IMR-90 (cell line): Measurements from ENCODE around the gene PPP1R13B. TPM values are rescaled to one million over a fixed set of nuclear protein-coding genes. Genes with fewer than 3 reads are reported as not detected.

Experiments used
- ATAC-seq: fragments of 200-7000 bp; cut with Tn5 transposase; 2 replicates; pipeline ENCODE4 v1.9.1; 2020; ENCODE audit warnings: low read depth, mild to moderate bottlenecking, moderate library complexity
- BruUV-seq: library from RNA; stranded (reverse); fragments of 400-500 nt; replicated peaks from 2 replicates; lab custom pipeline; 2021; lab: Mats Ljungman, UMichigan
- CTCF ChIA-PET: fragments of 300-600 bp; formaldehyde crosslinking; extraction: SDS; loops from one replicate; lab custom pipeline; 2021; ENCODE audit warnings: antibody characterized with exemption; lab: Yijun Ruan, JAX
- POLR2A ChIA-PET: fragments of 300-600 bp; sonication (Branson Sonifier 250); formaldehyde crosslinking; loops from one replicate; lab custom pipeline; 2022; ENCODE audit warnings: antibody characterized with exemption; ENCODE audit not compliant: unreplicated experiment; lab: Charles Lee
- DNase-seq: peaks from one replicate; pipeline ENCODE4 v3.0.0; 2013
- H2AFZ ChIP-seq: replicated peaks from 2 replicates; pipeline ENCODE3; 2013; ENCODE audit warnings: low read length, mild to moderate bottlenecking; ENCODE audit not compliant: poor library complexity
- H2AK5ac ChIP-seq: 2 replicates; pipeline ENCODE4 v1.6.1; 2013; ENCODE audit warnings: low read depth, low read length, inconsistent platforms
- H2AK9ac ChIP-seq: replicated peaks from 2 replicates; pipeline ENCODE3; 2013; ENCODE audit warnings: mild to moderate bottlenecking, low read depth, low read length, moderate library complexity; ENCODE audit not compliant: poor library complexity
- H2BK120ac ChIP-seq: 2 replicates; pipeline ENCODE4 v1.6.1; 2013; ENCODE audit warnings: low read depth, low read length, inconsistent platforms
- H2BK15ac ChIP-seq: 3 replicates; pipeline ENCODE4 v1.6.1; 2013; ENCODE audit warnings: low read depth, low read length, inconsistent platforms
- H2BK20ac ChIP-seq: 2 replicates; pipeline ENCODE4 v1.6.1; 2013; ENCODE audit warnings: low read depth, mild to moderate bottlenecking, inconsistent platforms, low read length, moderate library complexity
- H2BK5ac ChIP-seq: 2 replicates; pipeline ENCODE4 v1.6.1; 2013; ENCODE audit warnings: mild to moderate bottlenecking, low read depth, low read length, inconsistent platforms; ENCODE audit not compliant: poor library complexity, severe bottlenecking
- H3K14ac ChIP-seq: replicated peaks from 2 replicates; pipeline ENCODE4 v1.6.1; 2013; ENCODE audit warnings: low read depth, low read length, inconsistent platforms
- H3K18ac ChIP-seq: 2 replicates; pipeline ENCODE4 v1.6.1; 2013; ENCODE audit warnings: low read depth, low read length, control low read depth
- H3K23ac ChIP-seq: 2 replicates; pipeline ENCODE4 v1.6.1; 2013; ENCODE audit warnings: low read depth, low read length, inconsistent platforms
- H3K27ac ChIP-seq: 2 replicates; pipeline ENCODE4 v1.5.1; 2013; ENCODE audit warnings: mild to moderate bottlenecking, control low read depth, low read length; ENCODE audit not compliant: insufficient read depth
- H3K27me3 ChIP-seq: 2 replicates; pipeline ENCODE4 v1.6.1; 2013; ENCODE audit warnings: low read length; ENCODE audit not compliant: control insufficient read depth, insufficient read depth
- H3K36me3 ChIP-seq: 2 replicates; pipeline ENCODE4 v1.6.1; 2013; ENCODE audit warnings: low read length, mixed read lengths; ENCODE audit not compliant: control insufficient read depth, insufficient read depth
- H3K4ac ChIP-seq: 2 replicates; pipeline ENCODE4 v1.6.1; 2013; ENCODE audit warnings: low read depth, low read length, inconsistent platforms
- H3K4me1 ChIP-seq: 2 replicates; pipeline ENCODE4 v1.6.1; 2013; ENCODE audit warnings: low read length, mixed read lengths; ENCODE audit not compliant: control insufficient read depth, insufficient read depth
- H3K4me2 ChIP-seq: 2 replicates; pipeline ENCODE4 v1.6.1; 2013; ENCODE audit warnings: low read depth, mild to moderate bottlenecking, control low read depth, low read length, moderate library complexity
- H3K4me3 ChIP-seq: 2 replicates; pipeline ENCODE4 v1.5.1; 2013; ENCODE audit warnings: low read depth, mild to moderate bottlenecking, control low read depth, low read length, moderate library complexity; ENCODE audit not compliant: insufficient read depth
- H3K56ac ChIP-seq: 2 replicates; pipeline ENCODE4 v1.6.1; 2013; ENCODE audit warnings: low read length, inconsistent platforms; ENCODE audit not compliant: insufficient read depth; ENCODE audit errors: extremely low read depth
- H3K79me1 ChIP-seq, 2 experiments: 2 replicates each; pipeline ENCODE4 v1.6.1; 2013; ENCODE audit warnings: low read length in 2 of 2, inconsistent platforms in 1 of 2, low read depth in 1 of 2
- H3K9ac ChIP-seq: 2 replicates; pipeline ENCODE4 v1.6.1; 2013; ENCODE audit warnings: low read depth, low read length, control low read depth
- H3K9me1 ChIP-seq: 2 replicates; pipeline ENCODE4 v1.6.1; 2013; ENCODE audit warnings: low read length, inconsistent platforms; ENCODE audit not compliant: insufficient read depth
- H3K9me3 ChIP-seq: 2 replicates; pipeline ENCODE4 v1.6.1; 2013; ENCODE audit warnings: low read length; ENCODE audit not compliant: control insufficient read depth, insufficient read depth
- H4K20me1 ChIP-seq: 2 replicates; pipeline ENCODE4 v1.6.1; 2013; ENCODE audit warnings: low read length, inconsistent platforms; ENCODE audit not compliant: insufficient read depth
- H4K5ac ChIP-seq: 2 replicates; pipeline ENCODE4 v1.6.1; 2013; ENCODE audit warnings: mild to moderate bottlenecking, low read depth, low read length, control low read depth
- H4K8ac ChIP-seq, 2 experiments: 2 replicates each; pipeline ENCODE4 v1.6.1; 2013; ENCODE audit warnings: low read depth in 2 of 2, low read length in 2 of 2, control low read depth in 1 of 2, inconsistent platforms in 1 of 2
- H4K91ac ChIP-seq: 2 replicates; pipeline ENCODE4 v1.6.1; 2013; ENCODE audit warnings: low read depth, low read length, inconsistent platforms; ENCODE audit not compliant: insufficient read depth
- BHLHE40 ChIP-seq: fragments of 150-350 bp; IDR thresholded peaks from 2 replicates; pipeline ENCODE4 v1.6.1; 2016; ENCODE audit warnings: mild to moderate bottlenecking, low read depth, low read length
- CEBPB ChIP-seq: IDR thresholded peaks from 2 replicates; pipeline ENCODE4 v1.6.1; 2012; ENCODE audit warnings: low read depth, low read length, improper control_type of control experiment
- CHD1 ChIP-seq: IDR thresholded peaks from 2 replicates; pipeline ENCODE4 v1.6.1; 2012; ENCODE audit warnings: low read depth, low read length, improper control_type of control experiment
- FOS ChIP-seq: fragments of 150-350 bp; IDR thresholded peaks from 2 replicates; pipeline ENCODE4 v1.6.1; 2016; ENCODE audit warnings: low read depth, low read length
- MAFK ChIP-seq: IDR thresholded peaks from 2 replicates; pipeline ENCODE4 v1.6.1; 2012; ENCODE audit warnings: low read depth, low read length, improper control_type of control experiment
- MAZ ChIP-seq: IDR thresholded peaks from 2 replicates; pipeline ENCODE4 v1.6.1; 2012; ENCODE audit warnings: low read depth, mild to moderate bottlenecking, low read length, improper control_type of control experiment, moderate library complexity, borderline replicate concordance
- NFE2L2 ChIP-seq: fragments of 150-350 bp; IDR thresholded peaks from 2 replicates; pipeline ENCODE4 v1.6.1; 2016; ENCODE audit warnings: low read depth, mild to moderate bottlenecking, low read length
- RAD21 ChIP-seq: IDR thresholded peaks from 2 replicates; pipeline ENCODE4 v1.6.1; 2012; ENCODE audit warnings: low read length, improper control_type of control experiment
- RFX5 ChIP-seq: IDR thresholded peaks from 2 replicates; pipeline ENCODE4 v1.8.0; 2012; ENCODE audit warnings: low read depth, mild to moderate bottlenecking, low read length, moderate library complexity
- SMC3 ChIP-seq: fragments of 150-350 bp; IDR thresholded peaks from 2 replicates; pipeline ENCODE4 v1.6.1; 2016; ENCODE audit warnings: low read depth, mild to moderate bottlenecking, antibody characterized with exemption, low read length, moderate library complexity
- WGBS, 2 experiments: methylation state at CpG; one replicate each; pipeline versions ENCODE4 v1.1.5 to v1.1.7; 2013; ENCODE audit warnings: missing lambda C conversion rate in 2 of 2; ENCODE audit not compliant: insufficient read length in 1 of 2; ENCODE audit errors: extremely low coverage in 2 of 2; 5-methylcytosine and 5-hydroxymethylcytosine counted together
- dilution Hi-C: fragments of 300-500 bp; cut with HindIII; formaldehyde crosslinking; loops from one replicate; pipeline ENCODE4 v1.14.3; 2018; ENCODE audit warnings: low sequenced_read_pairs; ENCODE audit not compliant: unreplicated experiment
- in situ Hi-C: fragments of 300-500 bp; cut with MboI; formaldehyde crosslinking; loops from 3 replicates; pipeline ENCODE4 v1.14.3; 2019; ENCODE audit warnings: low sequenced_read_pairs, inconsistent platforms, mixed read lengths
- intact Hi-C: fragments of 100-400 bp; cut with micrococcal nuclease; formaldehyde crosslinking; loops from 2 replicates; pipeline ENCODE4 v1.10.0; 2022
- polyA plus RNA-seq, 3 experiments: library from polyadenylated mRNA; depleted of rRNA; stranded (reverse); fragments of >200 nt; gene quantifications; 2 replicates each; pipeline ENCODE4 v1.2.3, GENCODE V29; 2012; ENCODE audit warnings: low replicate concordance in 1 of 3
- total RNA-seq: library from RNA; depleted of rRNA; stranded (reverse); fragments of >200 nt; gene quantifications from 2 replicates; pipeline ENCODE4 v1.2.3, GENCODE V29; 2012
- TF ChIP-seq, protein P1 (sequence below): fragments of 150-350 bp; IDR thresholded peaks from 2 replicates; pipeline ENCODE4 v1.6.1; 2017; ENCODE audit warnings: mild to moderate bottlenecking, antibody characterized with exemption, low read length, low read depth
- TF ChIP-seq, protein P2 (sequence below): conservative IDR thresholded peaks from 2 replicates; pipeline ENCODE4 v1.5.1; 2012; ENCODE audit warnings: mild to moderate bottlenecking, low read depth, low read length, improper control_type of control experiment

PPP1R13B gene
- total and polyA plus RNA-seq, 2 of the 4 experiments (the other 2 are of a cell fraction): 1.6 to 2.8 TPM

DNA sequence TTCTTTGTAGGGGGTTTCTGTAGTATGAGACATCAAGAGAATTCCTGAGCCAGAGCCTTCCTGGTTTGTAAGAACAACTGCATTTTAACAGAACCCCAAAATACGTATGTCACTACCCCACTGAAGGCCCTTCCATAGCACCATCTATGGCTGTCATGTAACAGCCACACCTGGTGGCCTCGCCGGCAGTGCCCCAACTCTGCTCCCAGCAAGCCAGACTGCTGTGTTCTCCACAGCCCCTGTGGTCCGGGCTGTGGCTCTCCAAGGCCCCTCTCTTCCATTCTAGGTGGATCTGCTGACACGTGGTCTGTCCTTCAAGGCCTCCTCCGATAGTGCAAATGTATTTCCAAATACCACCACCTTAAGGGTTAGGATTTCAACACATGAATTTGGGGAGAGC is 9.9 kb upstream of the PPP1R13B start:
- WGBS, 2 experiments: no CpG with 5 or more reads among the region's 6 CpGs
- intact Hi-C loops: no loop called here

More for the DNA sequence above, 9.9 kb upstream of the PPP1R13B start:
- Histone ChIP-seq H3K23ac (no peak overlapping the region), H4K20me1 (no peaks in the 10 kb centered on the region), H3K4me2 (no peak overlapping the region), H3K27ac (no peak overlapping the region), H2BK15ac (no peak overlapping the region), H2BK120ac (no peak overlapping the region), H2BK5ac (no peak overlapping the region), H4K91ac (no peak overlapping the region), H4K5ac (no peak overlapping the region), H3K9me1 (no peaks in the 10 kb centered on the region), H3K56ac (no peak overlapping the region), H3K79me1 (no peaks in the 10 kb centered on the region), H2AK9ac (no peak overlapping the region), H3K36me3 (no peaks in the 10 kb centered on the region), H4K8ac (no peak overlapping the region), H2AFZ (no peak overlapping the region), H3K4ac (no peak overlapping the region), H2AK5ac (no peak overlapping the region), H3K18ac (no peak overlapping the region), H3K4me1 (no peaks in the 10 kb centered on the region), H3K9me3 (no peaks in the 10 kb centered on the region), H3K27me3 (peaks cover 18% of the 10 kb centered on the region), H2BK20ac (no peak overlapping the region), H3K9ac (no peak overlapping the region), H3K4me3 (no peak overlapping the region), H3K14ac (no peak overlapping the region)
- BruUV-seq: no TSS peak
- ChIA-PET POLR2A (no interaction called here), CTCF (no interaction called here)
- dilution Hi-C loops (no loop called here), in situ Hi-C loops (no loop called here)
- DNase-seq (no peak), ATAC-seq (no peak)
- TF ChIP-seq SMC3 (no peak), MAFK (no peak), RFX5 (no peak), MAZ (no peak), CHD1 (no peak), NFE2L2 (no peak), FOS (no peak), RAD21 (no peak), BHLHE40 (no peak), CEBPB (no peak)
- TF ChIP-seq, protein P1, sequence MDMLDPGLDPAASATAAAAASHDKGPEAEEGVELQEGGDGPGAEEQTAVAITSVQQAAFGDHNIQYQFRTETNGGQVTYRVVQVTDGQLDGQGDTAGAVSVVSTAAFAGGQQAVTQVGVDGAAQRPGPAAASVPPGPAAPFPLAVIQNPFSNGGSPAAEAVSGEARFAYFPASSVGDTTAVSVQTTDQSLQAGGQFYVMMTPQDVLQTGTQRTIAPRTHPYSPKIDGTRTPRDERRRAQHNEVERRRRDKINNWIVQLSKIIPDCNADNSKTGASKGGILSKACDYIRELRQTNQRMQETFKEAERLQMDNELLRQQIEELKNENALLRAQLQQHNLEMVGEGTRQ: no peak
- TF ChIP-seq, protein P2, sequence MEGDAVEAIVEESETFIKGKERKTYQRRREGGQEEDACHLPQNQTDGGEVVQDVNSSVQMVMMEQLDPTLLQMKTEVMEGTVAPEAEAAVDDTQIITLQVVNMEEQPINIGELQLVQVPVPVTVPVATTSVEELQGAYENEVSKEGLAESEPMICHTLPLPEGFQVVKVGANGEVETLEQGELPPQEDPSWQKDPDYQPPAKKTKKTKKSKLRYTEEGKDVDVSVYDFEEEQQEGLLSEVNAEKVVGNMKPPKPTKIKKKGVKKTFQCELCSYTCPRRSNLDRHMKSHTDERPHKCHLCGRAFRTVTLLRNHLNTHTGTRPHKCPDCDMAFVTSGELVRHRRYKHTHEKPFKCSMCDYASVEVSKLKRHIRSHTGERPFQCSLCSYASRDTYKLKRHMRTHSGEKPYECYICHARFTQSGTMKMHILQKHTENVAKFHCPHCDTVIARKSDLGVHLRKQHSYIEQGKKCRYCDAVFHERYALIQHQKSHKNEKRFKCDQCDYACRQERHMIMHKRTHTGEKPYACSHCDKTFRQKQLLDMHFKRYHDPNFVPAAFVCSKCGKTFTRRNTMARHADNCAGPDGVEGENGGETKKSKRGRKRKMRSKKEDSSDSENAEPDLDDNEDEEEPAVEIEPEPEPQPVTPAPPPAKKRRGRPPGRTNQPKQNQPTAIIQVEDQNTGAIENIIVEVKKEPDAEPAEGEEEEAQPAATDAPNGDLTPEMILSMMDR: no peak
